OCI-LY1 (cell line): ENCODE data around the gene ZNF263.

Experiments used
- CTCF ChIP-seq: fragments of 200-600 bp; sonication (generic), shearing (Covaris generic); IDR thresholded peaks from 2 replicates; pipeline ENCODE4 v1.5.1; 2017; ENCODE audit warnings: mild to moderate bottlenecking, antibody characterized with exemption, low read length, moderate library complexity, mixed read lengths
- EZH2 ChIP-seq: fragments of 200-600 bp; sonication (generic), shearing (Covaris generic); IDR thresholded peaks from 2 replicates; pipeline ENCODE4 v1.8.0; 2017; ENCODE audit warnings: borderline replicate concordance, mixed run types, mild to moderate bottlenecking, antibody characterized with exemption, low read length, moderate library complexity, mixed read lengths

- TF ChIP-seq CTCF: no peak
- no peak for TF ChIP-seq EZH2
Measured at GRCh38 chr16:3259836-3260235, 23.5 kb upstream of the ZNF263 start.
